B cell (primary cell): ENCODE measurements around the gene GPNMB. TPM values are rescaled to one million over a fixed set of nuclear protein-coding genes. Genes with fewer than 3 reads are reported as not detected.
A peak's percentile ranks its signal among the peaks of the same experiment; 100 is the strongest.

ENCODE experiments used
- ATAC-seq: fragments of 200-7000 bp; cut with Tn5 transposase; one replicate; pipeline ENCODE4 v1.10.0; 2021; ENCODE audit warnings: low read depth, mild to moderate bottlenecking, moderate number of reproducible peaks, moderate library complexity
- CTCF ChIA-PET: fragments of 350-600 bp; sonication (Branson Sonifier 250); formaldehyde crosslinking; loops from one replicate; lab custom pipeline; 2021; ENCODE audit warnings: antibody characterized with exemption, inconsistent platforms; lab: Charles Lee
- POLR2A ChIA-PET: fragments of 350-600 bp; sonication (Branson Sonifier 250); formaldehyde crosslinking; loops from one replicate; lab custom pipeline; 2021; ENCODE audit warnings: antibody characterized with exemption; lab: Charles Lee
- DNase-seq: peaks from one replicate; pipeline ENCODE4 v3.0.0; 2013
- H2AFZ ChIP-seq: 2 replicates; pipeline ENCODE4 v1.6.1; 2012; ENCODE audit warnings: mild to moderate bottlenecking, low read depth, low read length; ENCODE audit not compliant: insufficient read depth, poor library complexity, severe bottlenecking
- H3K27ac ChIP-seq, 2 donors: 1 replicate in 1 of 2; 2 replicates in 1 of 2; pipeline ENCODE4 v1.5.1; 2012 to 2013; ENCODE audit warnings: low read length in 2 of 2, mild to moderate bottlenecking in 2 of 2, moderate library complexity in 1 of 2
- H3K27me3 ChIP-seq, 4 experiments: fragments of 200-600 bp in 1 of 4; sonication (generic) in 1 of 4; replicated peaks in 1 of 4; 1 replicate in 2 of 4; 2 replicates in 2 of 4; pipeline versions ENCODE4 v1.6.1 to v1.7.0; 2013 to 2016; ENCODE audit warnings: low read length in 3 of 4, mild to moderate bottlenecking in 2 of 4, mixed read lengths in 1 of 4, moderate library complexity in 1 of 4; ENCODE audit not compliant: insufficient read depth in 4 of 4, control insufficient read depth in 3 of 4; ENCODE audit errors: control extremely low read depth in 1 of 4
- H3K36me3 ChIP-seq, 2 experiments: replicated peaks in 1 of 2; 1 replicate in 1 of 2; 2 replicates in 1 of 2; pipeline versions ENCODE4 v1.6.1 to v1.7.1; 2013; ENCODE audit warnings: low read length in 1 of 2; ENCODE audit not compliant: insufficient read depth in 2 of 2, control insufficient read depth in 1 of 2; ENCODE audit errors: control extremely low read depth in 1 of 2, extremely low read depth in 1 of 2
- H3K4me1 ChIP-seq, 2 donors: fragments of 200-600 bp in 1 of 2; sonication (generic) in 1 of 2; 1 replicate in 1 of 2; 2 replicates in 1 of 2; pipeline versions ENCODE4 v1.5.1 to v1.6.1; 2013 to 2017; ENCODE audit warnings: low read length in 2 of 2; ENCODE audit not compliant: control insufficient read depth in 2 of 2, insufficient read depth in 2 of 2
- H3K4me2 ChIP-seq: replicated peaks from 2 replicates; pipeline ENCODE3; 2012; ENCODE audit warnings: mild to moderate bottlenecking, low read depth, low read length; ENCODE audit not compliant: poor library complexity, severe bottlenecking
- H3K4me3 ChIP-seq, 5 experiments: fragments of 200-600 bp in 1 of 5; sonication (generic) in 1 of 5; 1 replicate in 3 of 5; 2 replicates in 2 of 5; pipeline versions ENCODE4 v1.5.1 to v1.7.0; 2011 to 2016; ENCODE audit warnings: low read length in 4 of 5, mild to moderate bottlenecking in 4 of 5, low read depth in 2 of 5, control low read depth in 1 of 5, moderate library complexity in 1 of 5; ENCODE audit not compliant: insufficient read depth in 1 of 5; ENCODE audit errors: control extremely low read depth in 1 of 5, extremely low read depth in 1 of 5
- H3K79me2 ChIP-seq: fragments of 200-600 bp; sonication (generic); one replicate; pipeline ENCODE4 v1.6.0; 2016; ENCODE audit warnings: low read length; ENCODE audit not compliant: control insufficient read depth, insufficient read depth
- H3K9ac ChIP-seq: fragments of 200-600 bp; sonication (generic); 2 replicates; pipeline ENCODE4 v1.6.1; 2017; ENCODE audit warnings: mild to moderate bottlenecking, low read length, moderate library complexity
- H3K9me3 ChIP-seq, 3 donors: one replicate each; pipeline versions ENCODE4 v1.6.1 to v1.7.1; 2013; ENCODE audit warnings: low read length in 2 of 3; ENCODE audit not compliant: control insufficient read depth in 2 of 3, insufficient read depth in 1 of 3; ENCODE audit errors: control extremely low read depth in 1 of 3
- H4K20me1 ChIP-seq: 2 replicates; pipeline ENCODE4 v1.6.0; 2012; ENCODE audit warnings: mild to moderate bottlenecking, low read length; ENCODE audit not compliant: insufficient read depth, control insufficient read depth, poor library complexity, severe bottlenecking
- H3K27ac Mint-ChIP-seq: one replicate; pipeline ENCODE4 v1.8.0; 2021; ENCODE audit warnings: mixed read lengths
- H3K27me3 Mint-ChIP-seq: one replicate; pipeline ENCODE4 v1.8.0; 2021; ENCODE audit warnings: mixed read lengths
- H3K4me1 Mint-ChIP-seq: one replicate; pipeline ENCODE4 v1.8.0; 2021; ENCODE audit warnings: mixed read lengths
- H3K4me3 Mint-ChIP-seq: one replicate; pipeline ENCODE4 v1.8.0; 2021; ENCODE audit warnings: mixed read lengths
- H3K9me3 Mint-ChIP-seq: one replicate; pipeline ENCODE4 v1.8.0; 2022; ENCODE audit warnings: mixed read lengths; ENCODE audit not compliant: insufficient read depth
- EZH2 ChIP-seq: IDR thresholded peaks from 2 replicates; pipeline ENCODE4 v1.6.1; 2012; ENCODE audit warnings: borderline replicate concordance, low read depth, mild to moderate bottlenecking, moderate library complexity, low read length; ENCODE audit not compliant: insufficient read depth, poor library complexity, severe bottlenecking
- WGBS: methylation state at CpG from one replicate; pipeline ENCODE4 v1.1.5; 2013; ENCODE audit warnings: missing lambda C conversion rate; ENCODE audit not compliant: insufficient coverage; 5-methylcytosine and 5-hydroxymethylcytosine counted together
- intact Hi-C: fragments of 100-400 bp; cut with micrococcal nuclease; formaldehyde crosslinking; loops from one replicate; pipeline ENCODE4 v1.10.0; 2022
- polyA plus RNA-seq: library from polyadenylated mRNA; depleted of rRNA; stranded (reverse); fragments of >200 nt; gene quantifications from 2 replicates; pipeline ENCODE4 v1.2.3, GENCODE V29; 2012
- total RNA-seq, 2 donors: library from RNA; stranded (reverse); fragments of 120-200 nt in 1 of 2; gene quantifications; 1 replicate in 1 of 2; 2 replicates in 1 of 2; pipeline versions ENCODE4 v1.2.3 to v1.2.4, GENCODE V29; 2013 to 2022
- TF ChIP-seq, protein P1 (sequence below): fragments of 200-600 bp; IDR thresholded peaks from one replicate; pipeline ENCODE4 v1.8.0; 2022; ENCODE audit warnings: antibody characterized with exemption, mild to moderate bottlenecking

Gene GPNMB
- total and polyA plus RNA-seq, 2 donors (not counting 1 experiment from before 2014, with no cell fraction given), result 2.6 TPM; not detected in 1

DNA sequence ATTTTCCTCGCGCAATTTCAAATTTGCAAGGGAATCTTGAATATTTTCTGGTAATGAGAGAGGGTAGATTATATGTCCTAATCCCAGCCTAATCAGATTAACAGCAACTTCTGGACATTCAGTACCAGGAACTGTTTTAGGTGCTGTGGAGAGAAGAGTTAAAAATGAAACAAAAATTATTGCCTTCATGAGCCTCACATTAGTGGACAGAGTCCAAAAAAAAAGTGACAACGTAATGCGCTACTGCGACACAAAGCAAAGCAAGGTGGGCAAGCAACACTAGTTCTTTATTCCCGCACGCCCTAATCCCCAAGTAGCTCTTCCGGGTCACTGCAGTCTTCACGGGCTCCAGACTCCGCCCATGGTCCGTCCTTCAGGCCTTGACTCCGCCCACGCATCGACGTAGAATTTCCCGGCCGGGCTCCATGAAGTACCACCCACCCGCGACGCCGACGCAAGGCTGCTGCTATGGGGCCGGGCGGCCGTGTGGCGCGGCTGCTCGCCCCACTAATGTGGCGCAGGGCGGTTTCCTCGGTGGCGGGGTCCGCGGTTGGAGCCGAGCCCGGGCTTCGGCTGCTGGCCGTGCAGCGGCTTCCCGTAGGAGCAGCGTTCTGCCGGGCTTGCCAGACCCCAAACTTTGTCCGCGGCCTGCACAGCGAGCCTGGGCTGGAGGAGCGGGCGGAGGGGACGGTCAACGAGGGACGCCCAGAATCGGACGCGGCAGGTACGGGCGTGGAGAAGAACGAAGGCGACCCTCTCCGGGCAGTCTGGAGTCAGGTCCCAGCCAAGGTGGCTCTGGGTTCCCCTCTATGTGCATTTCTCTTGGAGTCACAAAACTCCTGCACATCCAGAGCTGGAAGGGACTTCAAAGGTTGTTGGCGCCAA is 52.6 kb downstream of the GPNMB start, which contains the start of gene MALSU1:
TSS of gene MALSU1 (plus strand) at position 455 of the 885 bp plus-strand sequence. CDS start at position 469, 14 bp downstream.
- H3K4me3 ChIP-seq, result peak within 1 kb of the TSS; percentile 70 to 95 (median 86)
- ChIA-PET POLR2A (interaction anchor here (0.6 to 1.6 kb wide), 7 partner anchors 47 to 1223 kb away, joined by 3 to 7 read pairs (median 4); no protein-coding TSS in a partner anchor), CTCF (interaction anchor here (4.5 kb wide), 1 partner anchor 27 kb away, joined by 27 read pairs; no protein-coding TSS in a partner anchor)
- ATAC-seq (peak; percentile 100), DNase-seq (peak; percentile 98)
- Mint-ChIP-seq H3K27ac (peak within 1 kb of the TSS; percentile 94), H3K4me1 (peaks cover 39% of the 10 kb centered on the region), H3K27me3 (no peaks in the 10 kb centered on the region), H3K9me3 (no peaks in the 10 kb centered on the region), H3K4me3 (peak within 1 kb of the TSS; percentile 87)
- H3K36me3 ChIP-seq, result peaks cover 0 to 10% of the 10 kb centered on the region in 2 experiments
- peak within 1 kb of the TSS; percentile 82 for H3K4me2 ChIP-seq
- H4K20me1 ChIP-seq, result peaks cover 7% of the 10 kb centered on the region
- peaks cover 61% of the 10 kb centered on the region for H3K79me2 ChIP-seq
- H2AFZ ChIP-seq, result peak within 1 kb of the TSS; percentile 85
- peaks cover 16 to 23% of the 10 kb centered on the region in 2 donors for H3K4me1 ChIP-seq
- no peaks in the 10 kb centered on the region for H3K9me3 ChIP-seq
- intact Hi-C loops, result loop anchor here (1.0 to 5.0 kb wide), 9 partner anchors 22 to 381 kb away; partner anchors contain the start of genes CCDC126, FAM221A, HYCC1 and IGF2BP3
- H3K27me3 ChIP-seq, result peaks cover 0 to 6% (median 0%) of the 10 kb centered on the region in 4 experiments
- no peak for TF ChIP-seq EZH2
- TF ChIP-seq, protein P1, sequence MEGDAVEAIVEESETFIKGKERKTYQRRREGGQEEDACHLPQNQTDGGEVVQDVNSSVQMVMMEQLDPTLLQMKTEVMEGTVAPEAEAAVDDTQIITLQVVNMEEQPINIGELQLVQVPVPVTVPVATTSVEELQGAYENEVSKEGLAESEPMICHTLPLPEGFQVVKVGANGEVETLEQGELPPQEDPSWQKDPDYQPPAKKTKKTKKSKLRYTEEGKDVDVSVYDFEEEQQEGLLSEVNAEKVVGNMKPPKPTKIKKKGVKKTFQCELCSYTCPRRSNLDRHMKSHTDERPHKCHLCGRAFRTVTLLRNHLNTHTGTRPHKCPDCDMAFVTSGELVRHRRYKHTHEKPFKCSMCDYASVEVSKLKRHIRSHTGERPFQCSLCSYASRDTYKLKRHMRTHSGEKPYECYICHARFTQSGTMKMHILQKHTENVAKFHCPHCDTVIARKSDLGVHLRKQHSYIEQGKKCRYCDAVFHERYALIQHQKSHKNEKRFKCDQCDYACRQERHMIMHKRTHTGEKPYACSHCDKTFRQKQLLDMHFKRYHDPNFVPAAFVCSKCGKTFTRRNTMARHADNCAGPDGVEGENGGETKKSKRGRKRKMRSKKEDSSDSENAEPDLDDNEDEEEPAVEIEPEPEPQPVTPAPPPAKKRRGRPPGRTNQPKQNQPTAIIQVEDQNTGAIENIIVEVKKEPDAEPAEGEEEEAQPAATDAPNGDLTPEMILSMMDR, result no peak
- under 1% methylated on average over 57 of the region's 59 CpGs for WGBS
- H3K9ac ChIP-seq, result peak within 1 kb of the TSS; percentile 87
- peak within 1 kb of the TSS; percentile 73 to 86 for H3K27ac ChIP-seq
